Fibroblast of skin of right biceps (primary cell): ENCODE results near the gene CCDC171.

Experiments used
- DNase-seq: peaks from one replicate; pipeline ENCODE4 v3.0.0-alpha.2; 2013

Gene CCDC171

GRCh38 chr9:15889555-15889954 lies 336.7 kb downstream of the CCDC171 start:
- peak; percentile 71 for DNase-seq

- no peak for DNase-seq
These were observed 348.7 kb downstream of the CCDC171 start for GRCh38 chr9:15901572-15901971.

GRCh38 chr9:15909297-15909696 lies 356.5 kb downstream of the CCDC171 start:
- DNase-seq, result peak; percentile 12

GRCh38 chr9:15915711-15916110 lies 362.9 kb downstream of the CCDC171 start:
- no peak for DNase-seq

- DNase-seq, result peak; percentile 49
These were observed 374.3 kb downstream of the CCDC171 start for GRCh38 chr9:15927161-15927560.

GRCh38 chr9:15935661-15936305 lies 382.9 kb downstream of the CCDC171 start:
- DNase-seq, result peak; percentile 67

- peak; percentile 95 for DNase-seq
These were observed 383.6 kb downstream of the CCDC171 start for GRCh38 chr9:15936306-15936921.

- DNase-seq, result peak; percentile 15
These were observed 390.1 kb downstream of the CCDC171 start for GRCh38 chr9:15942831-15943424.

GRCh38 chr9:15944341-15944740 lies 391.5 kb downstream of the CCDC171 start:
- DNase-seq, result peak; percentile 46

- no peak for DNase-seq
These were observed 406.8 kb downstream of the CCDC171 start for GRCh38 chr9:15959663-15960062.

- DNase-seq, result no peak
These were observed 408.4 kb downstream of the CCDC171 start for GRCh38 chr9:15961217-15961616.

- DNase-seq, result no peak
These were observed 412.5 kb downstream of the CCDC171 start for GRCh38 chr9:15965246-15965745.

GRCh38 chr9:15966471-15966870 lies 413.6 kb downstream of the CCDC171 start:
- DNase-seq, result no peak

- no peak for DNase-seq
These were observed 414.2 kb downstream of the CCDC171 start for GRCh38 chr9:15967068-15967467.

GRCh38 chr9:15972760-15973159 lies 419.9 kb downstream of the CCDC171 start:
- no peak for DNase-seq

GRCh38 chr9:15975101-15975778 lies 422.4 kb downstream of the CCDC171 start:
- DNase-seq, result no peak

GRCh38 chr9:15977438-15977837 lies 424.6 kb downstream of the CCDC171 start:
- DNase-seq, result peak; percentile 28

- DNase-seq, result no peak
These were observed 429.3 kb downstream of the CCDC171 start for GRCh38 chr9:15982182-15982581.

GRCh38 chr9:15999422-16000339 lies 446.8 kb downstream of the CCDC171 start:
- peak; percentile 96 for DNase-seq

GRCh38 chr9:16000811-16001210 lies 448.0 kb downstream of the CCDC171 start:
- DNase-seq, result peak; percentile 54

- DNase-seq, result peak; percentile 61
These were observed 449.0 kb downstream of the CCDC171 start for GRCh38 chr9:16001856-16002255.

- DNase-seq, result peak; percentile 74
These were observed 450.0 kb downstream of the CCDC171 start for GRCh38 chr9:16002816-16003215.
